ENCODE results near the gene LRCOL1. TPM values are rescaled to one million over a fixed set of nuclear protein-coding genes. Genes with fewer than 3 reads are reported as not detected.

The LRCOL1 gene
- total RNA-seq, 1 experiment from 2014 or later = not detected

GRCh38 chr12:132620899-132621656, 10.7 kb upstream of the LRCOL1 start:
- POLR2A ChIA-PET = no interaction called here

More at GRCh38 chr12:132620899-132621656, 10.7 kb upstream of the LRCOL1 start:
- H3K9ac ChIP-seq (ENCODE audit: low read length) = no peak overlapping the region
- intact Hi-C loops (cut with micrococcal nuclease) = no loop called here
- H3K4me1 ChIP-seq (ENCODE audit: control insufficient read depth in 1 of 2, insufficient read depth in 2 of 2, low read length in 2 of 2) = peaks cover 0 to 14% of the 10 kb centered on the region in 2 experiments; a peak in 1 of 4 replicates
- no peak overlapping the region for H3K4me3 ChIP-seq (replicated peaks in 1 of 2; ENCODE audit: low read depth in 1 of 2, low read length in 2 of 2)
- no peak overlapping the region for H3K27ac ChIP-seq (ENCODE audit: low read depth, low read length)
- ATAC-seq (peak; percentile 11), DNase-seq (ENCODE audit: low read depth, low spot score) (no peak)
- ChIA-PET CTCF (no interaction called here), RAD21 (ENCODE audit: low non-redundant PET in 1 of 2, low total read pairs in 2 of 2, uncharacterized antibody in 2 of 2, unreplicated experiment in 2 of 2) (no interaction called here)
- no TSS peak for BruUV-seq (replicated peaks)
- no peak for TF ChIP-seq SIN3A (IDR thresholded peaks at IDR 0.05; ENCODE audit: low read depth)
- no peak for TF ChIP-seq REST (IDR thresholded peaks at IDR 0.05; ENCODE audit: low read depth)
- no peak for TF ChIP-seq MAX (IDR thresholded peaks at IDR 0.05)
- TF ChIP-seq RAD21 (IDR thresholded peaks at IDR 0.05; ENCODE audit: low read depth) = no peak
- no peak; the same call in 1 of the 2 replicates for TF ChIP-seq POLR2AphosphoS5 (IDR thresholded peaks at IDR 0.05; ENCODE audit: low read depth, low read length)
- no peak for TF ChIP-seq CTCF (IDR thresholded peaks at IDR 0.05 in 2 of 3, conservative IDR thresholded peaks at IDR 0.05 in 1 of 3; ENCODE audit: borderline replicate concordance in 1 of 3, insufficient read depth in 1 of 3, low read depth in 2 of 3, low read length in 2 of 3)
- no peak for TF ChIP-seq EZH2phosphoT487 (IDR thresholded peaks at IDR 0.05; ENCODE audit: borderline replicate concordance)
- no peak for TF ChIP-seq YY1 (IDR thresholded peaks at IDR 0.05; ENCODE audit: extremely low read depth, insufficient replicate concordance, low read depth, low read length)
- TF ChIP-seq SRF (IDR thresholded peaks at IDR 0.05; ENCODE audit: low read depth) = no peak
- no peak for TF ChIP-seq POLR2A (IDR thresholded peaks at IDR 0.05; ENCODE audit: borderline replicate concordance, extremely low read depth, insufficient read depth, insufficient read length)
- TF ChIP-seq ZNF274 (IDR thresholded peaks at IDR 0.05; ENCODE audit: low read depth, low read length) = no peak
- TF ChIP-seq ATF3 (IDR thresholded peaks at IDR 0.05) = no peak
- no peak for TF ChIP-seq CBX3 (IDR thresholded peaks at IDR 0.05; ENCODE audit: low read depth)
- TF ChIP-seq CEBPB (IDR thresholded peaks at IDR 0.05; ENCODE audit: low read depth) = no peak
- no peaks in the 10 kb centered on the region for H3K79me2 ChIP-seq (ENCODE audit: insufficient read depth, low read length)
- peaks cover 8 to 18% of the 10 kb centered on the region in 2 experiments; a peak in 3 of 4 replicates for H3K36me3 ChIP-seq (ENCODE audit: control insufficient read depth in 1 of 2, insufficient read depth in 2 of 2, low read length in 2 of 2)
- no peaks in the 10 kb centered on the region for H3K9me2 ChIP-seq (ENCODE audit: insufficient read depth)
- H3K27me3 ChIP-seq (ENCODE audit: insufficient read depth, low read length) = no peaks in the 10 kb centered on the region
- no peak overlapping the region for H3K4me2 ChIP-seq (ENCODE audit: low read length)
- no peaks in the 10 kb centered on the region for H3K9me3 ChIP-seq (ENCODE audit: control insufficient read depth in 1 of 2, insufficient read depth in 1 of 2, low read depth in 1 of 2, low read length in 2 of 2)
- H2AFZ ChIP-seq (ENCODE audit: low read depth, low read length, poor library complexity, severe bottlenecking) = no peak overlapping the region
- H4K20me1 ChIP-seq (ENCODE audit: insufficient read depth) = no peaks in the 10 kb centered on the region
